ENCODE results near the gene UBE2V1. TPM values are rescaled to one million over a fixed set of nuclear protein-coding genes. Genes with fewer than 3 reads are reported as not detected.

UBE2V1 gene
- total and polyA plus RNA-seq, 10 of the 15 experiments (the other 5 are each of a cell fraction or from before 2014, with no cell fraction given), result 51.8 to 219 (median 141) TPM

GRCh38 chr20:50054626-50055511 is 58.1 kb downstream of the UBE2V1 start (continued):
- no peak for TF ChIP-seq HDAC2 (IDR thresholded peaks at IDR 0.05)
- no peak for TF ChIP-seq MLLT1 (IDR thresholded peaks at IDR 0.05)

GRCh38 chr20:50054231-50054547 is 58.8 kb downstream of the UBE2V1 start:
- H3K9me3 ChIP-seq (replicated peaks; ENCODE audit: control insufficient read depth, insufficient read depth, low read length), result no peaks in the 10 kb centered on the region
- WGBS (ENCODE audit: insufficient coverage, insufficient replicate concordance, low lambda C conversion rate, missing lambda C conversion rate), result 20% methylated on average over 5 of the region's 5 CpGs
- no peak overlapping the region for H2AFZ ChIP-seq (ENCODE audit: control insufficient read depth, low read depth, low read length)
- no peaks in the 10 kb centered on the region for H3K27me3 ChIP-seq (replicated peaks in 1 of 2; ENCODE audit: control insufficient read depth in 2 of 2, insufficient read depth in 2 of 2, low read length in 1 of 2)
- ChIA-PET SMC1A (ENCODE audit: uncharacterized antibody, unreplicated experiment) (no interaction called here), POLR2A (no interaction called here), RAD21 (ENCODE audit: unreplicated experiment) (interaction anchor here (0.6 kb wide), 1 partner anchor 65 kb away, joined by 3 read pairs; no protein-coding TSS in a partner anchor), CTCF (no interaction called here)
- H4K20me1 ChIP-seq (ENCODE audit: control insufficient read depth, insufficient read depth), result no peaks in the 10 kb centered on the region
- intact Hi-C loops (cut with micrococcal nuclease; ENCODE audit: unreplicated experiment), result no loop called here
- no TSS peak for BruUV-seq (replicated peaks)
- H3K79me2 ChIP-seq (ENCODE audit: control insufficient read depth, insufficient read depth, low read length), result no peaks in the 10 kb centered on the region
- in situ Hi-C loops (cut with MboI), result no loop called here
- H3K9ac ChIP-seq (ENCODE audit: control insufficient read depth, insufficient read depth, low read length), result no peak overlapping the region
- H3K36me3 ChIP-seq (ENCODE audit: control insufficient read depth in 2 of 2, insufficient read depth in 2 of 2, low read length in 1 of 2), result no peaks in the 10 kb centered on the region
- no peak overlapping the region for H3K27ac ChIP-seq (ENCODE audit: control insufficient read depth, insufficient read depth)
- H3K4me1 ChIP-seq (ENCODE audit: control insufficient read depth, insufficient read depth, low read length), result peaks cover 20% of the 10 kb centered on the region
- H3K4me3 ChIP-seq, result no peak overlapping the region
- H3K4me2 ChIP-seq (ENCODE audit: control insufficient read depth, insufficient read depth), result no peak overlapping the region
- DNase-seq (ENCODE audit: low read depth, low spot score) (no peak), ATAC-seq (no peak), FAIRE-seq (no peak)
- TF ChIP-seq NR2F1 (conservative IDR thresholded peaks at IDR 0.05) (no peak), E2F8 (IDR thresholded peaks at IDR 0.05; ENCODE audit: low read depth, partially characterized antibody) (no peak), IRF5 (IDR thresholded peaks at IDR 0.05; ENCODE audit: borderline replicate concordance) (no peak), ZBTB4 (CRISPR knock-in tag; IDR thresholded peaks at IDR 0.05) (no peak), ZNF24 (IDR thresholded peaks at IDR 0.05) (no peak), SMAD5 (IDR thresholded peaks at IDR 0.05; ENCODE audit: low read depth) (no peak), IKZF2 (IDR thresholded peaks at IDR 0.05) (no peak), ZSCAN29 (IDR thresholded peaks at IDR 0.05) (no peak), USF2 (IDR thresholded peaks at IDR 0.05; ENCODE audit: borderline replicate concordance, low read depth, low read length) (no peak), SUPT20H (IDR thresholded peaks at IDR 0.05; ENCODE audit: borderline replicate concordance, control insufficient read depth, low read depth, low read length) (no peak)

Data from GM12878 (cell line).